GM19043 (cell line): ENCODE data around the gene AVP.
"Not testable (repeated sequence)": the region's sequence is repeated elsewhere in the genome, so short reads cannot be mapped to it uniquely, and the experiment has no call there.

Experiments
- ATAC-seq: cut with Tn5 transposase; IDR thresholded peaks from one replicate; pipeline ENCODE4 v1.9.1; 2021; ENCODE audit warnings: low read depth; ENCODE audit not compliant: unreplicated experiment

The AVP gene, protein sequence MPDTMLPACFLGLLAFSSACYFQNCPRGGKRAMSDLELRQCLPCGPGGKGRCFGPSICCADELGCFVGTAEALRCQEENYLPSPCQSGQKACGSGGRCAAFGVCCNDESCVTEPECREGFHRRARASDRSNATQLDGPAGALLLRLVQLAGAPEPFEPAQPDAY

DNA sequence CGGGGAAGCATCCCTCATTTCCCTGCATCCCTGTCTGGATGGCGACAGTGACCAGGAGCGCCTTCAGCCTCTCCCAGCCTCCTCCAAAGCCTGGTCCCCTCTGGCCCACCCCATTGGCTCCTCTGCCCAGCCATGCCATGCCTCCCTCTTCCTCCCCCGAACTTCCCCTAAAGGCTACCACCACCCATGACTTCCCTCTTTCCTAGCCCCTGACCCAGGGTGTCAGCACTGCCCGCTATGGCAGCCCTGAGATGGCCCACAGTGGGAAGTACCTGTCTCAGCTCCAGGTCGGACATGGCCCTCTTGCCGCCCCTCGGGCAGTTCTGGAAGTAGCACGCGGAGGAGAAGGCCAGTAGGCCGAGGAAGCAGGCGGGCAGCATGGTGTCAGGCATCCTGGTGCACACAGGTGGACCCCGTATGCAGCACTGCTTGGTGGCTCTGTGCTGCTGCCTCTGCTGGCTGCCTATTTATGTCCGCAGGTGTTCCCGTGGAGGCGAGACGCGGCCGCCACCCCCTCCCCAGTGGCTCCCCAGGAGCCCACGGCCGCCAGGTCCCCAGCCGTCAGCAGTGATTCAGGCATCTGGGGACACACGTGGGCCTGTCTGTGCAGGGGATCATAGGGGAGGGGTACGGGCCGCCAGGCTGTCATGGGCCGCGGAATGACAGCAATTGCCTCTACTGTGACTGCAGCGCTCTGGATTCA lies at the start of gene AVP:
AVP (minus strand) TSS at position 442 of the 703 bp plus-strand sequence; CDS start at position 392, 50 bp downstream.
- ATAC-seq, result no peak

DNA sequence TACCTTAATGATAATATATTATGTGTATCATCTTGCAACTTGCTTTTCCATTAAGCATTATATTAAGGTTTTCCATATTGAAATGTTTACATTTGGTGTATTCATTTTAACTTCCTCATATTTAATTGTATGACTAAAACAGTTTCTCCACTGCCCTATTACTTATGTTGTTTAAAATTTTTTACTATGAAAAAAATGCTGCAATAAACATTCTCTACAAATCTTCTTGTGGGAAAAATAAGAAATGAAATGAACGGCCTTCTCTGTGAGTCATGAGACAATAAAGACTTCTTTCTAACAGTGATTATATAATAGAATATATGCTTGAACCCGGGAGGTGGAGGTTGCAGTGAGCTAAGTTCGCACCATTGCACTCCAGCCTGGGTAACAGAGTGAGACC lies 49.6 kb upstream of the AVP start:
- ATAC-seq, result no peak

DNA sequence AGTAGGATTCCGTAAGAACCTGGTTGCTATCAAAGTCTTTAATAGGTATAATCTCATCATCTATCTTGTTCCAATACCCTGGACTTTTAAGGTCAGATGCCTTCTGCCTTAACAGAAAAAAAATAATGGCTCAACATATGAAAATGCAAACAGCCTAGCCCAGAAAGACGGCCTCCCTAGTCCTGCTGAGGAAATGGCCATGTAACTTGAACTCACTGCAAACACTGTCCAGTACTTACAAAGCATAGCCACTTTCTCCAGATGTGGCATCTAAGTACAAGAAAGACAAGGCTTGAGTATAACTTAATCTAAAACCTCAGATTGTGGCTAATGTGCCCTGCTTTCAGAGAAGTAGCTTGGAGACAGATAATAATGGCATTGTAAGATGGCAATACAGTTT lies 48.6 kb upstream of the AVP start:
- ATAC-seq, result no peak

DNA sequence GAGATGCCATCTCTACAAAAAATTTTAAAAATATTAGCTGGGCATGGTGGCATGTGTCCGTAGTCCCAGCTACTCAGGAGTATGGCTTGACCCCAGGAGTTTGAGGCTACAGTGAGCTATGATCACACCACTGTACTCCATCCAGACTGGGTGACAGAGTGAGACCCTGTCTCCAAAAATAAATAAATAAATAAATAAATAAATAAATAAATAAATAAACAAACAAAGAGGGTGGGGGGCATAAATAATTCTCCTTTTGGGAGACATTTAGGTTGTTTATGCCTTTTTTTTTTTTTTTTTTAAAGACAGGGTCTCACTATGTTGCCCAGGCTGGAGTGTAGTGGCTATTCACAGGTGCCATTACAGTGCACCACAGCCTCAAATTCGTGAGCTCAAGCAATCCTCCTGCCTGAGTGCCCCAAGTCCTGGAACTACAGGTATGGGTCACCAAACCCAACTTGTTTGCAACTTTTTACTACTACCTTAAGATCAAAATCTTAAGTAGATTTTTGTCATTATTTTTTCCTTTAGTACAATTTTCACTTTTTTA lies 45.6 kb upstream of the AVP start:
- ATAC-seq, result no peak

DNA sequence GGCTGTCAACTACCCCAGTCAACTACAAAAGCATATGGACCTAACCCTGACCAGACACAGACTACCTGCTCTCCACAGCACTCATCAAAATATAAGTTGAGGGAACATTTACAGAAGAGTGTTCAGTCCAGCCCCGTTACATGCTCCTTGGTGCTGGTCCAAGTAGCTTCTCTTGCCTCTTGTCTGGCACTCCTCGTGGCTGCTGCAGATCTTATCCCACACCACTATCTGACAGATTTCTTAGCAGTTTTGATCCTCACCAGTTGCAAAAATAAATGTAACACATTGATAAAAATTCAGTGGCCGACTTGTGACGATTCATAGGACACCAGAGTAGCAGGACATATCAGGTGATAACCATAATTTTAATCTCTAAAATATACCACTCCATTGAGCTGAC lies 44.6 kb upstream of the AVP start:
- no peak for ATAC-seq

DNA sequence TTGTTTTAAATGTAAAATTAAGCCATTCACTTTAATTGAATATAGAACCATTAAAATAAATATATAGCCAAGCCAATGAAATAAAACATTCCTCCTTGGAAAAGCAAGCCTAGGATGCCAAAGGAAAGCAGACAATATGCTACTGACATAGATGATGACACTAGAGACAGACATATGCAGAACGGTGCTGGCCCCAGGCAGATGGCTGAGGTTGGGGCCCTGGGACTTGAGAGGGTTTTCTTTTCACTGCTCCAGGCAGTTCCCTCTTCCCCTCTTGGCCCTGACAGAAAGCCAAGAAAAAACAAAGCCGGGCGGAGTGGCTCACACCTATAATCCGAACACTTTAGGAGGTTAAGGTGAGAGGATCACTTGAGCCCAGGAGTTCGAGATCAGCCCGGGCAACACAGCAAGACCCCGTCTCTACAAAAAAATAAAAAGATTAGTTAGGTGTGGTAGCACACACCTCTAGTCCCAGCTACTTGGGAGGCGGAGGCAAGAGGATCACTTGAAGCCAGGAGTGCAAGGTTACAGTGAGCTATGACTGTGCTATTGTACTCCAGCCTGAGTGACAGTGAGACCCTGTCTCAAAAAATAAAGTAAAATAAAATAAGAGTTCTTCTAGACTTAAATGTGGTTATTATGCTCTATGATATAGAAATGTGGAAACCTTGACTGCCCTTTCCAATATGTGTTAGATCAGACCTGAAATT lies 43.9 kb upstream of the AVP start:
- no peak for ATAC-seq

DNA sequence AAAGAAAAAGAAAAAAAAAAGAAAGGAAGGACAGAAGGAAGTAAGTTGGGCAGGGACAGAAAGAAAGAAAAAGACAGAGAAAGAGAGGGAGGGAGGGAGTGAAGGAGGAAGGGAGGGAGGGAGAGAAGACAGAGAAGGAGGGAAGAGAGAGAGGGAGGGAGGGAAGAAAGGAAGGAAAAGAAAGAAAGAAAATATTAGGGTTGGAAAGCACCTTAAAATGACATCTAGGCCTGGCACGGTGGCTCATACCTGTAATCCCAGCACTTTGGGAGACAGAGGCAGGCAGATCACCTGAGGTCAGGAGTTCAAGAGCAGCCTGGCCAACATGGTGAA lies 42.0 kb upstream of the AVP start:
- no peak for ATAC-seq

DNA sequence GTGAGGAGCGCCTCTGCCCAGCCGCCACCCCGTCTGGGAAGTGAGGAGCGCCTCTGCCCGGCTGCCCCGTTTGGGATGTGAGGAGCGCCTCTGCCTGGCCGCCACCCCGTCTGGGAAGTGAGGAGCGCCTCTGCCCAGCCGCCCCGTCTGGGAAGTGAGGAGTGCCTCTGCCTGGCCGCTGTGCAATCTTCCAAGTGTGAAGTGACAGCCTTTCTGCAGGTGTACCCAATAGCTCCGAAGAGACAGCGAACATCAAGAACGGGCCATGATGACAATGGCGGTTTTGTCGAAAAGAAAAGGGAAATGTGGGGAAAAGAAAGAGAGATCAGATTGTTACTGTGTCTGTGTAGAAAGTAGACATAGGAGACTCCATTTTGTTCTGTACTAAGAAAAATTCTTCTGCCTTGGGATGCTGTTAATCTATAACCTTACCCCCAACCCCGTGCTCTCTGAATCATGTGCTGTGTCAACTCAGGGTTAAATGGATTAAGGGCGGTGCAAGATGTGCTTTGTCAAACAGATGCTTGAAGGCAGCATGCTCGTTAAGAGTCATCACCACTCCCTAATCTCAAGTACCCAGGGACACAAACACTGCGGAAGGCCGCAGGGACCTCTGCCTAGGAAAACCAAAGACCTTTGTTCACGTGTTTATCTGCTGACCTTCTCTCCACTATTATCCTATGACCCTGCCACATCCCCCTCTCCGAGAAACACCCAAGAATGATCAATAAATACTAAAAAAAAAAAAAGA lies 41.4 kb upstream of the AVP start:
- not testable (repeated sequence) for ATAC-seq

DNA sequence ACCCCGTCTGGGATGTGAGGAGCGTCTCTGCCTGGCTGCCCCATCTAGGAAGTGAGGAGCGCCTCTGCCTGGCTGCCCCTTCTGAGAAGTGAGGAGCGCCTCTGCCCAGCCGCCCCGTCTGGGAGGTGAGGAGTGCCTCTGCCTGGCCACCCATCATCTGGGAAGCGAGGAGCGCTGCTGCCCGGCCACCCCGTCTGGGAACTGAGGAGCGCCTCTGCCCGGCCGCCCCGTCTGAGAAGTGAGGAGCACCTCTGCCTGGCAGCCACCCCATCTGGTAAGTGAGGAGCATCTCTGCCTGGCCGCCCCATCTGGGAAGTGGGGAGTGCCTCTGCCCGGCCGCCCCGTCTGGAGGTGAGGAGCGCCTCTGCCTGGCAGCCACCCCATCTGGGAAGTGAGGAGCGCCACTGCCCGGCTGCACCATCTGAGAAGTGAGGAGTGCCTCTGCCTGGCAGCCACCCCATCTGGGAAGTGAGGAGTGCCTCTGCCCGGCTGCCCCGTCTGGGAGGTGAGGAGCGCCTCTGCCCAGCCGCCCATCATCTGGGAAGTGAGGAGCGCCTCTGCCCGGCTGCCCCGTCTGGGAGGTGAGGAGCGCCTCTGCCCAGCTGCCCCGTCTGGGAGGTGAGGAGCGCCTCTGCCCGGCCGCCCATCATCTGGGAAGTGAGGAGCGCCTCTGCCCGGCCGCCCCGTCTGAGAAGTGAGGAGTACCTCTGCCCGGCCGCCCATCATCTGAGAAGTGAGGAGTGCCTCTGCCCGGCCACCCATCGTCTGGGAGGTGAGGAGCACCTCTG lies 40.4 kb upstream of the AVP start:
- ATAC-seq, result not testable (repeated sequence)

DNA sequence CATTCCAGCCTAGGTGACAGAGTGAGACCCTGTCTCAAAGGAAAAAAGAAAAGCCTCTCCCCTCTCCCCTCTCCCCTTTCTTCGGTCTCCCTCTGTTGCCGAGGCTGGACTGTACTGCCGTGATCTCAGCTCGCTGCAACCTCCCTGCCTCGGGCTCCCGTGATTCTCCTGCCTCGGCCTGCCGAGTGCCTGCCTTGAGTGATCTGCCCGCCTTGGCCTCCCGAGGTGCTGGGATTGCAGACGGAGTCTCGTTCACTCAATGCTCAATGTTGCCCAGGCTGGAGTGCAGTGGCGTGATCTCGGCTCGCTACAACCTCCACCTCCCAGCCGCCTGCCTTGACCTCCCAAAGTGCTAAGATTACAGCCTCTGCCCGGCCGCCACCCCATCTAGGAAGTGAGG lies 39.6 kb upstream of the AVP start:
- not testable (repeated sequence) for ATAC-seq

DNA sequence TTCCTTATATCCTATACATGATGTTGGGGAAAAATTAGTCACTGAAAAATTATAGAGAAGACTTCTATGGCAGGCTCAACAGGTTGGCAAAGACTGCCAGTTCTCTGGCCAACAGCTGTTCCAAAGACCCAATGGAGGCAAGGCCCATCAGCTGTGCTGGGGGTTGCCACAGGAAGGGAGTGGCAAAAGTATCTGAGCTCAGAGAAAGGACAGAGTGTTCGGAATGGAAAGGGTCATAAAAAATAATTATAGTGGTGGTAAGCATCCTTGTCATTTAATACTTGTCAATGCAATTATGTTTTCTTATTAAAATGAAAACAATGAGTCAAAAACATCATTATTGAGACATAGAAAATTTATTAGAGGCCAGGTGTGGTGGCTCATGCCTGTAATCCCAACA lies 39.0 kb upstream of the AVP start:
- ATAC-seq, result no peak

DNA sequence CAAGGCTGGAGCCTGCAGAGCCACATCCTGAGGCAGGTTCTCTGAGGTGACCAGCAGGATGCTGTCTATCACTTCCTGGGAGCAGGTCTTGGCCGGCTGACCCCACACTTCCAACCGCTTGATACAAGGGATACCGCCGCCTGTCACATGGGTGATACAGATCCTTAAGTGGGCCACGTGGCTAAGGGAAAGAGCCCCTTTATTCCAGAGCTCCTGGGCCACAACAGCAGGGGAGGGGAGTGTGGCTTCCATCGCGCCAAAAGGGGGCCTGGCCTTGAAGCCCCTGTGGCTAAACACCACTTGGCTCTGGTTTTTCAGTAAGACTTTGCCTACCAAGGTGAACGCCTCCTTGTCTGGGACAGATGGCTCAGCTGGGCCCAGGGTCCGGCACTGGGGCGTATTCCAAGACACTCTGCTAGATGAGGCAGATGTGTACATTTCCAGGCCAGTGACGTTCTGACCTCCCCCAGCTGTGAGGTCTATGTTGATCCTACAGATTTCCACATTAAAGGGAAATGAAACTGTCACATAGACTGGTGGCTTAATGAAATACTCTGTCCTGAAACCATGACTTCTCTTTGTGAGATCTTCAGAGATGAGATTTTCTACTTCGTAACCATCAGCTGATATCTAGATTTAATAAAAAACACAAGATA lies 37.6 kb upstream of the AVP start:
- no peak for ATAC-seq

DNA sequence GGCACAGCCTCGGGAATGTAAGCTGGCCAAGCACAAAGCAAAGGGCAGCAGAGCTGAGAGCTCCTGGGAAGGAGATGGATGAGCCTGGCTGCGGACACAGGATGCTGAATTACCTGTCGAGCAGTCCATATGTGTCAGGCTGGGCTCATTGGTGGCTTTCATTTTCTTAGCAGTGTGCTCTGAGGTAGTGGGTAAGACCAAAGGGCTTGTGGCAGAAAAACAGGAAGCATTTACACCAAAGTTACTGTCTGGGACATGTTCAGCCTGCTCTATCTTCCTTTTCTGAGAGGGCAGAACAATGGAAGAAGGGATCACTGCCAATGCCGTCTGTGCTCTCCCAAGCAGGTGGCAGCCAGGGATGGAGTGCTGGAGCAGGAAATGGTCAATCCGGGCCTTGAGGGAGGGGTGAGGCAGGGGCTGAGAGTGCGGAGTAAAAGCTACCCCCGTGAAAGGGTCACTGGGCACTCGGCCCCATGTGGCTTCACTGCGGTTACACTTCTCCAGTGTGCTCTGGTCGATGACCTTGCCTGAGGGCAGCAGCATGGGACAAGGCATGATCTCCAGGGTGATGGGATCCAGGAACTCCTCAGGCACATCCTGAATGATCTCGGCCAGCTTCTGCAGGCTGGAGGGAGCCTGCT lies 36.9 kb upstream of the AVP start:
- no peak for ATAC-seq

DNA sequence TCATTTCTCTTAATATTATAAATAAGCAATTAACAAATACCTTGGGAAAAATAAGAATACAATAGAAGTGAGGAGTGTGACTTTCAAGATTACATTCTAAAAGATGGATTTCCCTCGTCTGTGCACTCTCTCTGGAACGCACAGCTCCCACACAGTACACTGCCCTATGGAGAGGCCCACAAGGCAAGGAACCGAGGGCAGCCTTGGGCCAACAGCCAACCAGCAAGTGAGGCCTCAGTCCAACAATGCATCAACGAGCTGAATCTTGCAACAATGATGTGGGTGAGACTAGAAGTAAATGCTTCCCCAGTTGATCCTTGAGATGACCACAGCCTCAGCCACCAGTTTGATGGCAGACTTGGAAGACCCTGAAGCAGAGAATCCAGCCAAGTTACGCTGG lies 34.5 kb upstream of the AVP start:
- ATAC-seq, result no peak

DNA sequence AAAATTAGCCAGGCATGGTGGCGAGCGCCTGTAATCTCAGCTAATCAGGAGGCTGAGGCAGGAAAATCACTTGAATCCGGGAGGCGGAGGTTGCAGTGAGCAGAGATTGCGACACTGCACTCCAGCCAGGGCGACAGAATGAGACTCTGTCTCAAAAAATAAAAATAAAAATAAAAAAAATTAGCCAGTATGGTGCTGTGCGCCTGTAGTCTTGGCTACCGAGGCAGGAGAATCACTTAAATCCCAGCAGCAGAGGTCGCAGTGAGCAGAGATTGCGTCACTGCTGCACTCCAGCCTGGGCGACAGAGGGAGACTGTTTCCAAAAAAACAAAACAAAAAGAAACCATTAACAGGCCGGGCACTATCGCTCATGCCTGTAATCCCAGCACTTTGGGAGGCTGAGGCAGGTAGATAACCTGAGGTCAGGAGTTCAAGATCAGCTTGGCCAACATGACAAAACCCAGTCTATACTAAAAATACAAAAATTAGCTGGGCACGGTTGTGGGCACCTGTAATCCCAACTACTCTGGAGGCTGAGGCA lies 33.4 kb upstream of the AVP start:
- not testable (repeated sequence) for ATAC-seq

DNA sequence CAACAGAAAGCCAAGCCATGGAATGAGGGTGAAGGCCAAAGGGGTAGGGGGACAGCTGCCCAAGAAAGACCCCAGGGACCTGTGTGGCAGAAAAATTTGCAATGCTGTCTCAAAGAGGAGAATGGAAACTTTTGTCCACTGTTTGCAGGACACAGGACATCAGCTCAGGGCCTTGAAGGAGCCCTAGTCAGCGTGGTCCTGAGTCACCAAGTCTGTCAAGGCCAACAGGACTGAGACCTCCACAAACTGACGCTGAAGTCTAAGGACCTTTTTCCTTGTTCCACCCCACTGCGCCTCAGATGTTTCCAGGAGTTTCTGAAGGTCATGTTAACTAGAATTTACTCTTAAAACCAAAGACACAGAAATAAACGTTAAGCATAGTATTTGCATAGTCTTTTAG lies 31.8 kb upstream of the AVP start:
- ATAC-seq, result no peak

DNA sequence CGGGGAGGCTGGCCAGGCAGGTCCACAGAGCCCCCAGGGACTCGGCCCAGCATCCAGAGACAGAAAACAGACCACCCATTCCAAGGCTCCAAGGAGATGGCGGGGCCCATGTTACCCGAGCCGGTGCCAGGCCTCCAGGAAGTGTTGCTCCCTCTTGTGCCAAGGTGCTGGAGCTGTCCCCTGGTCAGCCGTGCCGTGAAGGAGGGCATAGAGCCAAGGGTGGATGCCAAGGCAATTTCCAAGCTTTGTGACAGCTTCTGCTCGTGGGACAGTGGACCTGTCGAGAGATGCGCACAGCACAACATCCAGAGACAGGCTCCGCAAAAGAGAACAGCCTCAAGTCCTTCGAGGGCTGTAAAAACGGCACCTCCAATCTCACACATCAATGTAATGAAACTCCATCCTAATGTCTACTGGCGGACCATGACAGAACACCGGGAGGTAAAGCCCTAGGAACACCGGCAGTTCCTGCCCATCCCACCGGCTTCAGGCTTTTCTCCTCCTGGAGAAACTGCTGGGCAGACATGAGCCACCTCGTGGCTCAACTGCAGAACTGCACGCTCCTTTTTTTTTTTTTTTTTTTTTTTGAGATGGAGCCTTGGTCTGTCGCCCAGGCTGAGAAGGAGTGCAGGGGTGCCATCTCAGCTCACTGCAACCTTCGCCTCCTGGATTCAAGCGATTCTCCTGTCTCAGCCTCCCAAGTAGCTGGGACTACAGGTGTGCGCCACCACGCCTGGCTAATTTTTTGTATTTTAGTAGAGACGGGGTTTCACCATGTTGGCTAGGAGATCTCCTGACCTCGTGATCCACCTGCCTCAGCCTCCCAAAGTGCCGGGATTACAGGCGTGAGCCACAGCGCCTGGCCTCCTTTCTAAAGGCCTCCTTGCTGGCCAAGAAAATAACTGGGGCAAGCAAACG lies 30.9 kb upstream of the AVP start:
- no peak for ATAC-seq

DNA sequence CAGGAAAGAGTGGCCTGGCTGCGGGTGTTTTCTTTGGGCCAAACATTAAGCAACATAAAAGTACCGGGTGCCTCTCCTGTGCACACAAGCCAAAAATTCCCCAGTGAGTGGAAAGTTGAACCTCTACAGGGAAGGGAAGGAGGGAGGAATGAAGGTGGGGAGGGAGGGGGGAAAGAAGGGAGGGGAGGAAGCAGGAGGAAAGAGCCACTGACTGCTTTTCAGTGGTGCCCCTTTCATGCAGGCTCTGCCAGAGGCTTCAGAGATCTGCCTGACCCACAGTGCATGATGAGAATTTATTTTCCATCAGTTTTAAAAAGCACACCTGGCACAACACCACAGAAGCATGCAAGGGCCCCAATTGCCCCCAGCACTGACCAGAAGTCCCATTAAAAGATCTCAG lies 27.5 kb upstream of the AVP start:
- ATAC-seq, result no peak
